HG02884 (cell line): ENCODE results near the gene MKLN1.

Experiments
- ATAC-seq: cut with Tn5 transposase; IDR thresholded peaks from one replicate; pipeline ENCODE4 v1.9.1; 2021; ENCODE audit warnings: mild to moderate bottlenecking, moderate library complexity; ENCODE audit not compliant: unreplicated experiment

Gene MKLN1

GRCh38 chr7:131540491-131541162, 213.0 kb downstream of the MKLN1 start:
- no peak for ATAC-seq

DNA sequence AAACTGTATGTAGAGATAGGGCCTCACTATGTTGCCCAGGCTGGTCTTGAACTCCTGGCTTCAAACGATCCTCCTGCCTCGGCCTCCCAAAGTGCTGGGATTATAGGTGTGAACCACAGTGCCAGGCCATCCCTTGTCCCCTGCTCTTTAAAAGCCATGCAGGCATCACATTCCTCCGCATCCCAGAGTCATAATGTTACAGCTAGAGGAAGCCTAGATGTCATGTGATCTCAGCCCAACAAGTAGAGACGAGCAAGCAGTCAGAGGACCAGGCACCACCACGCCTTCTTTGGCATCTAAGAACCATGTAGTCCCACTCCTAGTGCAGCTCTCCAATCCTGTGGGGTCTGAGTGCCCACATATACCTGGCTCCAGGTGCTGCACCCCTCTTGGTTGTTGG, 215.6 kb downstream of the MKLN1 start:
- ATAC-seq: no peak

GRCh38 chr7:131544021-131544420, 216.3 kb downstream of the MKLN1 start:
- ATAC-seq: no peak

DNA sequence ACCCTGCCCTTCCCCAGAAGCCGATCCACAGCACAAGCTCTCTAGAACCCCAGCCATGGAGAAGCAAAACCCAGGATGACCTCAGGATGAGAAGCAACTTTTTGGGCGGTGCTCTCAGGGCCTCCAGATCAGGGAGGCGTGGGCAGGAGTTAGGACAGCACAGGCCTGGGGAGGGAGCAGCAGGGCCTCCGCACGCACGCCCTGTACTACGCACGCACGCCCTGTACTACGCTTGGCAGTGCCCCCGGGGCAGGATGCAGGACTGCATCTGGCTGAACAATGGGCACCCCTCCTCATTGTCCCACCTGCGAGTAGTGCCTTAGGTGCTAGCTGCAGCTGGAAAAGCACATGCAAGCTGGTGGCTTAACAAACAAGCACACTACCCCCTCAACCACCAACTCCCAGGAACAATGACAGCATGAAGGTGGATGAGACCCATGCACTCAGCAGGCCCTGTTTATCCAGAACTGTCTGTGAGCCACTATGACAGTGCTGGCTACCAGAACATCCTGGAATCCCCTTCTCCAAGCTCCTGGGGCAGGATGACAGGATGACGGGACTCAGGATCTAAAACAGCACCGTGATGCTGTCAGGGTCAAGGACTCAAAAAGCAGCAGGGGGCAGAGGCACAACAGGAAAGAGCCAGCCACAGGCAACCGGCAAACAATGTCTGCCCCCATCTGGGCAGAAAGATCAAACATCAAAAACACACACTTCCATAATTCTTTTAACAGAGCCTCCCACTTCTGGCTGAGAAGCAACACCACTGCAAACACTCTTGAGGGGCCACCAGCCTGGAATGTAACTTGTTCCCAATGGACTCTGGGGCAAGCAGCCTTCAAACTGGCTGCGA, 217.0 kb downstream of the MKLN1 start:
- ATAC-seq: no peak

- no peak for ATAC-seq
Measured at GRCh38 chr7:131546126-131546525, 218.4 kb downstream of the MKLN1 start.
